G401 (cell line): ENCODE data around the gene MVK. TPM values are rescaled to one million over a fixed set of nuclear protein-coding genes. Genes with fewer than 3 reads are reported as not detected.
A peak's percentile ranks its signal among the peaks of the same experiment; 100 is the strongest.

ENCODE experiments used
- DNase-seq: peaks from one replicate; pipeline ENCODE4 v3.0.0-alpha.2; 2015; ENCODE audit warnings: low spot score
- in situ Hi-C: cut with HindIII; loops from 2 replicates; pipeline ENCODE4 v1.10.0; 2016; ENCODE audit warnings: low sequenced_read_pairs, mixed read lengths
- total RNA-seq: library from RNA; depleted of rRNA; stranded (reverse); fragments of >200 nt; shearing (Covaris generic); gene quantifications from 2 replicates; pipeline ENCODE4 v1.2.3, GENCODE V29; 2014

Gene MVK
- total RNA-seq, 1 experiment from 2014 or later: 37.4 TPM

DNA sequence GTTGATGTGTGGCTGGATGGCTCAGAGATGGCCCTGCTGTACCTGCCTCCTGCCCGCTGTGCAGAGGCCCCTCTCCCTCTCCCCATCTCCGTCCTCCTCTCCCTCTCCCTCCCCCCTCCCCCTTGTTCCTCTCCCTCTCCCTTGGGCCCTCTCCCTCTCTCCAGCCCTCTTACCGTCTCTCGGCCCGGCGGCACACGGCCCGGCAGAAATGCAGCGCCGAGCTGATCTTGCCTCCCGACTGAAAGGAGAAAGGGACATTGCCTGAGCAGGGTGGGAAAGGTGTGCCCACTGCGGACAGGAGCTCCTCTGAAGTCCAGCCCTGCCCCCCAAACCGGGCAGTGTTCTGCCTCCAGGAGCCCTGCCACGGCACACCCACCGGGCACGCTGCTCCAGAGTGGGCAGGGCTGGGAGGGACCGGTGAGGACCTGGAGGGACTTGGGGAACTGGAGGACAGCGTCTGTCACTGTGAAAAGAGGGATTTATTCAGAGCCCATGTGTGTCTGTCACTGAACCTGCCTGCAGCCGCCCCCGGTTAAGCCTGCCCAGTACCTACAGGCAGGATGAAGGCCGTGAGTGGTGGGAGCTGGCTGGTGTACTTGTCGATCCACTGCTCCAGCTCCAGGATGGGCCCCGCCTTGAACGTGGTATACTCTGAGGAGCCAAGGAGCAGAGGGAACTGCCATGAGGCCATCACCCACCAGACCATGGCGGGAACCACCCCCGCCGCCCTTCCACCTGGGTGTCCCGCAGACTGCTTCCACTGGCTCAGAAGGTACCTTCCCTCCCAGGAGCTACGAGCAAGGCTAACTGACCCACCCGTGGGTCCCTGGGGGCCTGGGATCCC, 12.5 kb upstream of the MVK start:
- in situ Hi-C loops: no loop called here
- no peak for DNase-seq

GRCh38 chr12:109561711-109562030, 11.9 kb upstream of the MVK start:
- in situ Hi-C loops: no loop called here

DNA sequence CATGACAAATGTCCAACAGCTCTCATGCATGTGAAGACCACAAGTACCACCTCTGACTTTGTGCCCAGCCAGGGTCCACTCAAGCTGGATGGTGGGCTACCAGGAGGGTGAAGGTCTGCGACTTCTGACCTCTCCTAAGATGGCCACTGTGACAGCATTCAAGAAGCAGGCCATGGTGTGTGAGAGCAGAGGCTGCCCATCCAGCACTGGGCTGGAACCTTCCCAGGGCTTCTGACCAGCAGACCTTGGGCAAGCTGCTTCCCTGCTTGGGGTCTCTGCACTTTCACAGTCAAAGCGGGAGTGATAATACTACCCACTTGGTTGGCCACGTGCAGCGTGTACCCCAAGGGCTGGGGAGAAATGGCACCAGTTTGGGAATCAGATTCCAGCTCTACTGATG, 10.7 kb upstream of the MVK start:
- in situ Hi-C loops: no loop called here

More at GRCh38 chr12:109561711-109562030, 11.9 kb upstream of the MVK start:
- no peak for DNase-seq

DNA sequence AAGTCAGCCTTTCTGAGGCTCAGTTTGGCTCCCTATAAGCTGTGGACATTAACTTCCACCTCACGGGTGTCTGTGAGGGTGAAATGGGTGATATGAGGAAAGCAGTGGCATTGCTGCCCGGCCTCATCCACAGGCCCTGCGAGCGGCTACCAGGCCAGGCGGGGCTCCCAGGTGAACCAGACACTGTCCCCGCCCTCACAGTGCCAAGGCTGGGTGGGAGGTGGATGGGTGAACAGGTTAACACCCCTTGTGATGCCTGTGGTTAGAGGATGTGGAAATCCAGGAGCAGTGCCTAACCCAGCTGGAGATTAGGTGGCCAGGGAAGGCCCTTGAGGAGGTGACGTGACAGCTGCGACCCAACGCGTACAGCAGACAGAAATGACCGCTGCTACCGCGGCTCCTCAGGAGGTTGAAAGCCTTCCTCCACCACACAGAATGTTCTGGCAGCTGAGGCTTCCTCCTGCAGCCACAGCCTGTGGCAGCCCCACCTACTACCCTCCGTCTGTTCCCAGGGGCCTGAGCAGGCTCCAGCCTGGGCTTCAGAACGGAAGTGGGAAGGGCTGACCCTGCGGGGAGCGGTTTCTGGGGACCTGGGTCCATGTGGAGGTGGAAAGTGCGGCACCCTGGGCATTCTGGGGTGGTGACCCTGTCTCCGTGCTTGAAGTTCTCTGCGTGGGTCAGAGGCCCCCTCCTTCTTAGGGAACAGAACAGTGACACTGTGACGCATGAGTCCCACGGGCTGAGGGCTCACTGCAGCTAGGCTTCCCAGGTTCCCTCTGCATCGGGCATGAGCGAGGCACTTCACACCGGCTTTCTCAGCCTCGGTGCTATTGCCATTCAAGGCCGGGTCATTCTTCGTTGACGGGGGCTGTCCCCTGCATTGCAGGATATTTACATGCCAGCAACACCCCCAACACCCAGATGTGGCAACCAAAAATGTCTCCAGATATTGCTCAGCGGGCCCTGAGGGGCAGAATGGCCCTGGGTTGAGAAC, 10.0 kb upstream of the MVK start:
- in situ Hi-C loops: no loop called here
- no peak for DNase-seq

More for the DNA sequence above, 10.7 kb upstream of the MVK start:
- DNase-seq: no peak

DNA sequence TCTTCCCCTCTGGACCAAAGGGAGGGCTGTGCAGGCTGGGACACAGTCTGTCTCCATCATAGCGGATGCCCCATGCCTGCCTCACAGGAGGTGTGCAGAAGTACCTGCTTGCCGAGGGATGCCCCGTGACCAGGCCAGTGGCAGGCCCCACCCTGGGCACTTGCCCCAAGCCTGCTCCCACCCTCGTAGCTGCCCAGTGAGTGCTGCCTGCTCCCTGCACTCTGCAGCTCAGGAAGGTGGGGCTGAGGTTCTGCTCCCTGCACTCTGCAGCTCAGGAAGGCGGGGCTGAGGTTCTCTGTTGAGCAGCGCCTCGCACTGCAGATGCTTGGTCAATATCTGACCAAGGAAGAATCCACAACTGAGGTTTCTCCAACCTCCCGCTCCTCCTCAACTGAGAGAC, 7.2 kb upstream of the MVK start:
- in situ Hi-C loops: no loop called here
- no peak for DNase-seq

GRCh38 chr12:109567296-109567695, 6.3 kb upstream of the MVK start:
- no peak for DNase-seq
- in situ Hi-C loops: no loop called here

GRCh38 chr12:109567967-109568366, 5.6 kb upstream of the MVK start:
- in situ Hi-C loops: no loop called here
- peak; percentile 28 for DNase-seq

- in situ Hi-C loops: no loop called here
- no peak for DNase-seq
Measured at GRCh38 chr12:109568486-109568885, 5.1 kb upstream of the MVK start.

DNA sequence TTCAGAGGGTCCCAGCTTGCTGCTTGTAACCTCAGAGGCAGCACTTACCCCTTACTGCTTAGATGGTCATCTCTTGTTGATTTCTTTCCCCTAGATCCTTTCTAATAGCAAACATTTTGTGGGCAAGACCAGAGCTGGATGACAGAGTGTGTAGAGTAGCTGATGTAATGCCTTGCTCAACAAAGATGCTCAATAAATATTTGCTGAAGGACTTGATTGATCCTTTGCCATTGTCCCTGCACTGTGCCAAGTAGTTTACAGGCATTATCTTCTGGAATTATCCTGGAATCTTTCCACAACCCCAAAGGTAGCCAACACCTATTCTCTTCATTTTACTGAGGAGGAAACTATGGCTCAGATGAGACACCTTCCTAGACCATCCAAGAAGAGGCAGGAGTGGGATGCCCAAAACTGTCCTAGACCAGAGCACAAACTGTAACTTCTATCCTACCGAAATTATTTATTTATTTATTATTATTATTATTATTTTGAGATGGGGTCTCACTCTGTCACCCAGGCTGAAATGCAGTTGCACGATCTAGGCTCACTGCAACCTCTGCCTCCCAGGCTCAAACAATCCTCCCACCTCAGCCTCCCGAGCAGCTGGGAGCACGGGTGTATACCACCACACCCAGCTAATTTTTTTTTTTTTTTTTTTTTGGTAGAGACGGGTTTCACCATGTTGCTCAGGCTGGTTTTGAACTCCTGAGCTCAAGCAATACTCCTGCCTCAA, 1.7 kb upstream of the MVK start:
- in situ Hi-C loops: no loop called here
- DNase-seq: no peak

DNA sequence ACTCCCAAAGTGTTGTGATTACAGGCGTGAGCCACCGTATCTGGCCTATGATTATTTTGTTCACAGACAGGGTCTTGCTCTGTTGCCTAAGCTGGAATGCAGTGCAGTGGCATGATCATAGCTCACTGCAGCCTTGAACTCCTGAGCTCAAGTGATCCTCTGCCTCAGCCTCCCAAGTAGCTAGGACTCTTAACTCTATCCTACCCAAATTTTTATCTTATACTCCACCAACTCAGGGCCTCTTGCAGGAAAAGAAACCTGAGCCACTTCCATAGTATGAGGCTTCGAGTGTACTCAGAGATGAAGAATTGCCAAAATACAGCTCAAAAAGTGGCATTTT, 1.1 kb upstream of the MVK start:
- DNase-seq: no peak
- in situ Hi-C loops: no loop called here

DNA sequence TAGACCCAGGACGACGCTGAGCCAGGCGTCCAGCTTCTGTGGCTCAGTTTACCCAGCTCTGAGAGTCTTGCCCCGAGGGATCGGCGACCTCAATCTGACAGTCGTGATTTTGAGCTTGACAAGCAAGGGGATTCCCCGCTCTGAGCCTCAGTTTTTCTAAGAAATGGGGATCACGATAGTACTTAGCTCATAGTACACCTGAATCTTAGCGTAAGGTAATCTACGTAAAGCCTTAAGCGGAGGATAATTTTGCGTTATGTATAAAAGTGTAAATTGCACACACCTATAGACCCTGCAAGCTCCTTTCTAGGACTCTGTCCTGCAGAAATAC, 285 bp downstream of the MVK start:
- in situ Hi-C loops: no loop called here
- DNase-seq: no peak

- in situ Hi-C loops: no loop called here
- no peak for DNase-seq
Measured at GRCh38 chr12:109575683-109576082, 2.1 kb downstream of the MVK start.

GRCh38 chr12:109577311-109577710, 3.7 kb downstream of the MVK start:
- DNase-seq: no peak
- in situ Hi-C loops: no loop called here

DNA sequence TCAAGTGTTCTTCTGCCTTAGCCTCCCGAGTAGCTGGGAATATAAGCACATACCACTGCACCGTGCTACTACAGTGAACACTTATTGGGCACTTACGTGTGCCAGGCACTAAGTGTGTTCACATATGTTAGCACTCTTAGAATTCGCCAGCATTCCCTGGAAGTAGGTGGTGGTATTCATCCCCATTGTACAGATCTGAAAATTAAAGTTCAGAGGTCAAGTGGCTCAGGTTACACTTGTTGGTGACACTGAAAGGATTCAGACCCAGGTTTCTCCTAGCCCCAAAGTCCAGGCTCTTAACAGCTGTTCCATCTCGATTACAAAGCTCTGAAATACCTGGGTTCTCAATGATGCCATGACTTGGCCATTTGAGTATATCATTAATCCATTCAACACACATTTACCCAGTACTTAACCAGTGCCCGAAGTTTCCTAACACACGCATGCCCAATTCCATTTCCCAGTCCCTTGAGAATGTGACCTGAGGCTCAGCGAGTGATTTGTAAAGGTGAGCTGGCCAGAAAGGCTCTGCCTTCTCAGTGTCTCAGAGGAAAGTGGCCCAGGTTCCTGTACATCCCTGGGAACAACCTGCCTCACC, 4.8 kb downstream of the MVK start:
- DNase-seq: no peak
- in situ Hi-C loops: no loop called here

DNA sequence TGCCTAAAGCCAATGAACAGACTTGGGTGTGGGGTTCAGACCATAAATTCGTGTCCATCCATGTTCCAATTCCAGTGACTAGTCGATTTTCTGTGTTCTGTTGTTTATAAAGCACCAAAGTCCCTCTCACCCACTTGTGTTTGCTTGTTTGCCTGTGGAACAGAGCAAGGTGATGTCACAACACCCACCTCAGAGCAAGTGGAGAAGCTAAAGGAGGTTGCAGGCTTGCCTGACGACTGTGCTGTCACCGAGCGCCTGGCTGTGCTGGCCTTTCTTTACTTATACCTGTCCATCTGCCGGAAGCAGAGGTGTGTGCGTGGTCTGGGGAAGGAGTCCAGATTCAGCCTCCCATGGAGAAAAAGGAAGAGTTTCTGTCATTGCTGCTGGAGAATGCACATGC, 6.0 kb downstream of the MVK start:
- DNase-seq: no peak
- in situ Hi-C loops: no loop called here

DNA sequence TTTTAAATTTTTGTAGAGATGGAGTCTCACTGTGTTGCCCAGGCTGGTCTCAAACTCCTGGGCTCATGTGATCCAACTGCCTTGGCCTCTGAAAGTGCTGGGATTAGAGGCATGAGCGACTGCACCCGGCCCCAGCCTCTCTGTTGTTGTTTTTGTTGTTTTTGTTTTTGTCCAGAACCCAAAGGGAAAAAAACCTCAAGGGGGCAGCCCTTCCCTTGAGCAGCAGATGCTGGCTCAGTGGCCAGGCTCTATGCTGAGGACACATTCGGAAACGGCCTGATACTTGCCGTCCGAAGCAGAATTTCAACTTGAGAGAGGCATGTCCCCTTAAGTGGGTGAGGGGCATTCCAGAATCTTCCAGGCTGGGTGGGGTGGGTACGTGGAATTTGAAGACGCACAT, 6.7 kb downstream of the MVK start:
- in situ Hi-C loops: no loop called here
- DNase-seq: no peak

- in situ Hi-C loops: no loop called here
- no peak for DNase-seq
Measured at GRCh38 chr12:109580684-109581333, 7.2 kb downstream of the MVK start.

- in situ Hi-C loops: no loop called here
- no peak for DNase-seq
Measured at GRCh38 chr12:109581334-109581691, 7.7 kb downstream of the MVK start.

DNA sequence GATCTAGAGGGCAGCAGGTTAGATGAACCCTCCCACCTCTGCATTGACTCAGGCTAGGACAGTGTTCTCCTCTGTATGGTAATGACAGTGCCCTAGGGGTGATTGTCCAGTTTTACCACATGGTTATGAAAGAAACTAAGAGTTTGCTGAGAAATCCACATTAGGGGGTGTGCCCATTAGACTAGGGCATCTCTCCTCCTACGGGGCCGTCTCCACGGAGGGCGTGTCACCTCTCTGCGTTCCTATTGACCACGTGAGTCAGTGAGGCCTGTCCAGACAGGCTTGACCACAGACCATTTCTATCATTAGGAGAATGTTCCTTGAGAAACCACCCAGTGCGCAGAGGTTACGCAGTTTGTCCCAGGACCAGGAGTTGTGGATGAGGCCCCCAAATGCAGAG, 8.3 kb downstream of the MVK start:
- no peak for DNase-seq
- in situ Hi-C loops: no loop called here
